Activated CD4-positive, alpha-beta memory T cell treated with anti-CD3 and anti-CD28 coated beads for 36 hours (primary cell): Measurements from ENCODE around the gene OR5AR1. TPM values are rescaled to one million over a fixed set of nuclear protein-coding genes. Genes with fewer than 3 reads are reported as not detected.
"Not testable (repeated sequence)": the region's sequence is repeated elsewhere in the genome, so short reads cannot be mapped to it uniquely, and the experiment has no call there.

Experiments used
- CTCF ChIA-PET: fragments of 350-600 bp; sonication (Branson Sonifier 250); formaldehyde crosslinking; loops from one replicate; lab custom pipeline; 2021; ENCODE audit warnings: antibody characterized with exemption, inconsistent platforms; lab: Charles Lee
- POLR2A ChIA-PET: fragments of 350-600 bp; sonication (Branson Sonifier 250); formaldehyde crosslinking; loops from one replicate; lab custom pipeline; 2021; ENCODE audit warnings: antibody characterized with exemption; lab: Charles Lee
- DNase-seq: peaks from one replicate; pipeline ENCODE4 v3.0.0-alpha.2; 2020
- H3K27ac Mint-ChIP-seq: one replicate; pipeline ENCODE4 v1.8.0; 2021; ENCODE audit warnings: mixed read lengths
- H3K27me3 Mint-ChIP-seq: one replicate; pipeline ENCODE4 v1.8.0; 2021; ENCODE audit warnings: mixed read lengths
- H3K36me3 Mint-ChIP-seq: one replicate; pipeline ENCODE4 v1.8.0; 2021; ENCODE audit warnings: mixed read lengths
- H3K4me1 Mint-ChIP-seq: one replicate; pipeline ENCODE4 v1.8.0; 2021; ENCODE audit warnings: low read depth, mixed read lengths
- H3K4me3 Mint-ChIP-seq: one replicate; pipeline ENCODE4 v1.8.0; 2021; ENCODE audit warnings: mild to moderate bottlenecking, mixed read lengths
- H3K9me3 Mint-ChIP-seq: one replicate; pipeline ENCODE4 v1.8.0; 2021; ENCODE audit warnings: mixed read lengths
- intact Hi-C: fragments of 100-400 bp; cut with micrococcal nuclease; formaldehyde crosslinking; loops from one replicate; pipeline ENCODE4 v1.15.1; 2023
- total RNA-seq, 2 experiments: library from RNA; stranded (reverse); gene quantifications; one replicate each; pipeline ENCODE4 v1.2.3, GENCODE V29; 2021

The OR5AR1 gene
- not detected for total RNA-seq

- ChIA-PET POLR2A (no interaction called here), CTCF (no interaction called here)
- no peaks in the 10 kb centered on the region for H3K27me3 Mint-ChIP-seq
- no peak within 1 kb of the TSS for H3K27ac Mint-ChIP-seq
- intact Hi-C loops: no loop called here
- H3K4me3 Mint-ChIP-seq: no peak within 1 kb of the TSS
- H3K4me1 Mint-ChIP-seq: no peaks in the 10 kb centered on the region
- DNase-seq: no peak
- H3K9me3 Mint-ChIP-seq: peaks cover 9% of the 10 kb centered on the region
- H3K36me3 Mint-ChIP-seq: no peaks in the 10 kb centered on the region
Measured at GRCh38 chr11:56663386-56663785, at the start of gene OR5AR1. TSS of gene OR5AR1 (plus strand) at chr11:56663686. CDS start at chr11:56663686, 0 bp downstream.

GRCh38 chr11:56624661-56625110 is 38.8 kb upstream of the OR5AR1 start:
- H3K27me3 Mint-ChIP-seq: no peaks in the 10 kb centered on the region
- ChIA-PET CTCF (no interaction called here), POLR2A (no interaction called here)
- H3K9me3 Mint-ChIP-seq: peaks cover 8% of the 10 kb centered on the region
- H3K27ac Mint-ChIP-seq: no peak overlapping the region
- H3K4me1 Mint-ChIP-seq: no peaks in the 10 kb centered on the region
- intact Hi-C loops: loop anchor here (1.0 kb wide), 1 partner anchor 159 kb away; no protein-coding TSS in a partner anchor
- no peak for DNase-seq
- H3K36me3 Mint-ChIP-seq: no peaks in the 10 kb centered on the region
- H3K4me3 Mint-ChIP-seq: no peak overlapping the region

- no peak overlapping the region for H3K27ac Mint-ChIP-seq
- no peaks in the 10 kb centered on the region for H3K4me1 Mint-ChIP-seq
- intact Hi-C loops: no loop called here
- POLR2A ChIA-PET: no interaction called here
- no peak overlapping the region for H3K4me3 Mint-ChIP-seq
- H3K36me3 Mint-ChIP-seq: no peaks in the 10 kb centered on the region
- CTCF ChIA-PET: no interaction called here
- no peak for DNase-seq
- H3K27me3 Mint-ChIP-seq: no peaks in the 10 kb centered on the region
- peaks cover 12% of the 10 kb centered on the region for H3K9me3 Mint-ChIP-seq
Measured at GRCh38 chr11:56625946-56626345, 37.5 kb upstream of the OR5AR1 start.

- peaks cover 13% of the 10 kb centered on the region for H3K9me3 Mint-ChIP-seq
- CTCF ChIA-PET: no interaction called here
- no peaks in the 10 kb centered on the region for H3K36me3 Mint-ChIP-seq
- H3K4me1 Mint-ChIP-seq: no peaks in the 10 kb centered on the region
- H3K27ac Mint-ChIP-seq: no peak overlapping the region
- POLR2A ChIA-PET: no interaction called here
- intact Hi-C loops: no loop called here
- H3K4me3 Mint-ChIP-seq: no peak overlapping the region
- DNase-seq: no peak
- H3K27me3 Mint-ChIP-seq: no peaks in the 10 kb centered on the region
Measured at GRCh38 chr11:56632329-56632728, 31.2 kb upstream of the OR5AR1 start.

GRCh38 chr11:56636861-56637260 is 26.6 kb upstream of the OR5AR1 start:
- Mint-ChIP-seq H3K27ac (no peak overlapping the region), H3K4me3 (no peak overlapping the region), H3K9me3 (peaks cover 10% of the 10 kb centered on the region), H3K4me1 (no peaks in the 10 kb centered on the region), H3K27me3 (no peaks in the 10 kb centered on the region), H3K36me3 (no peaks in the 10 kb centered on the region)
- intact Hi-C loops: no loop called here
- no peak for DNase-seq
- ChIA-PET POLR2A (no interaction called here), CTCF (no interaction called here)

- Mint-ChIP-seq H3K4me1 (no peaks in the 10 kb centered on the region), H3K4me3 (no peak overlapping the region), H3K9me3 (peaks cover 12% of the 10 kb centered on the region), H3K27ac (no peak overlapping the region), H3K36me3 (no peaks in the 10 kb centered on the region), H3K27me3 (no peaks in the 10 kb centered on the region)
- ChIA-PET POLR2A (no interaction called here), CTCF (no interaction called here)
- no peak for DNase-seq
- intact Hi-C loops: no loop called here
Measured at GRCh38 chr11:56637500-56637899, 26.0 kb upstream of the OR5AR1 start.

- no peaks in the 10 kb centered on the region for H3K27me3 Mint-ChIP-seq
- H3K4me3 Mint-ChIP-seq: no peak within 1 kb of the TSS
- no peaks in the 10 kb centered on the region for H3K4me1 Mint-ChIP-seq
- ChIA-PET POLR2A (no interaction called here), CTCF (no interaction called here)
- H3K27ac Mint-ChIP-seq: no peak within 1 kb of the TSS
- intact Hi-C loops: no loop called here
- H3K9me3 Mint-ChIP-seq: peaks cover 16% of the 10 kb centered on the region
- H3K36me3 Mint-ChIP-seq: no peaks in the 10 kb centered on the region
- no peak for DNase-seq
Measured at GRCh38 chr11:56642339-56642738, 21.1 kb upstream of the OR5AR1 start, which contains the start of gene OR5AP2. TSS of gene OR5AP2 (minus strand) at chr11:56642439. CDS start at chr11:56642439, 0 bp downstream.

GRCh38 chr11:56659755-56660154 is 3.7 kb upstream of the OR5AR1 start:
- Mint-ChIP-seq H3K4me3 (no peak overlapping the region), H3K27ac (no peak overlapping the region), H3K27me3 (no peaks in the 10 kb centered on the region), H3K4me1 (no peaks in the 10 kb centered on the region), H3K36me3 (no peaks in the 10 kb centered on the region), H3K9me3 (peaks cover 14% of the 10 kb centered on the region)
- intact Hi-C loops: no loop called here
- ChIA-PET POLR2A (no interaction called here), CTCF (no interaction called here)
- DNase-seq: no peak

- H3K9me3 Mint-ChIP-seq: peaks cover 12% of the 10 kb centered on the region
- CTCF ChIA-PET: no interaction called here
Measured at GRCh38 chr11:56670984-56671383, 7.5 kb downstream of the OR5AR1 start.

GRCh38 chr11:56688554-56689100 is 25.1 kb downstream of the OR5AR1 start:
- CTCF ChIA-PET: no interaction called here
- POLR2A ChIA-PET: no interaction called here
- no peak overlapping the region for H3K4me3 Mint-ChIP-seq

More at GRCh38 chr11:56670984-56671383, 7.5 kb downstream of the OR5AR1 start:
- H3K36me3 Mint-ChIP-seq: no peaks in the 10 kb centered on the region
- DNase-seq: no peak
- no peak overlapping the region for H3K4me3 Mint-ChIP-seq
- no peaks in the 10 kb centered on the region for H3K4me1 Mint-ChIP-seq
- intact Hi-C loops: no loop called here
- H3K27me3 Mint-ChIP-seq: no peaks in the 10 kb centered on the region
- POLR2A ChIA-PET: no interaction called here
- no peak overlapping the region for H3K27ac Mint-ChIP-seq

GRCh38 chr11:56691179-56691578 is 27.7 kb downstream of the OR5AR1 start:
- not testable (repeated sequence) for H3K27ac Mint-ChIP-seq

More at GRCh38 chr11:56688554-56689100, 25.1 kb downstream of the OR5AR1 start:
- Mint-ChIP-seq H3K27ac (no peak overlapping the region), H3K27me3 (no peaks in the 10 kb centered on the region), H3K4me1 (no peaks in the 10 kb centered on the region), H3K9me3 (peaks cover 8% of the 10 kb centered on the region), H3K36me3 (no peaks in the 10 kb centered on the region)
- no peak for DNase-seq
- intact Hi-C loops: no loop called here

GRCh38 chr11:56693428-56693827 is 29.9 kb downstream of the OR5AR1 start:
- H3K4me3 Mint-ChIP-seq: no peak overlapping the region
- CTCF ChIA-PET: no interaction called here
- intact Hi-C loops: no loop called here
- no peaks in the 10 kb centered on the region for H3K36me3 Mint-ChIP-seq
- DNase-seq: no peak
- H3K27ac Mint-ChIP-seq: no peak overlapping the region
- POLR2A ChIA-PET: no interaction called here
- H3K4me1 Mint-ChIP-seq: no peaks in the 10 kb centered on the region
- no peaks in the 10 kb centered on the region for H3K9me3 Mint-ChIP-seq
- no peaks in the 10 kb centered on the region for H3K27me3 Mint-ChIP-seq

More at GRCh38 chr11:56691179-56691578, 27.7 kb downstream of the OR5AR1 start:
- H3K9me3 Mint-ChIP-seq, H3K36me3 Mint-ChIP-seq, H3K4me3 Mint-ChIP-seq, CTCF ChIA-PET, DNase-seq, POLR2A ChIA-PET, H3K27me3 Mint-ChIP-seq, H3K4me1 Mint-ChIP-seq, intact Hi-C loops: not testable (repeated sequence)

GRCh38 chr11:56698795-56699194 is 35.3 kb downstream of the OR5AR1 start, which contains the start of gene OR9G1:
TSS of gene OR9G1 (plus strand) at chr11:56699095. CDS start at chr11:56700388, 1,293 bp downstream.
- no peaks in the 10 kb centered on the region for H3K36me3 Mint-ChIP-seq
- ChIA-PET CTCF (no interaction called here), POLR2A (no interaction called here)
- no peak for DNase-seq
- H3K27ac Mint-ChIP-seq: no peak within 1 kb of the TSS
- no peaks in the 10 kb centered on the region for H3K9me3 Mint-ChIP-seq
- H3K4me3 Mint-ChIP-seq: no peak within 1 kb of the TSS
- no peaks in the 10 kb centered on the region for H3K4me1 Mint-ChIP-seq
- intact Hi-C loops: no loop called here
- no peaks in the 10 kb centered on the region for H3K27me3 Mint-ChIP-seq
